Measurements from ENCODE around the gene ZNF526.

DNA sequence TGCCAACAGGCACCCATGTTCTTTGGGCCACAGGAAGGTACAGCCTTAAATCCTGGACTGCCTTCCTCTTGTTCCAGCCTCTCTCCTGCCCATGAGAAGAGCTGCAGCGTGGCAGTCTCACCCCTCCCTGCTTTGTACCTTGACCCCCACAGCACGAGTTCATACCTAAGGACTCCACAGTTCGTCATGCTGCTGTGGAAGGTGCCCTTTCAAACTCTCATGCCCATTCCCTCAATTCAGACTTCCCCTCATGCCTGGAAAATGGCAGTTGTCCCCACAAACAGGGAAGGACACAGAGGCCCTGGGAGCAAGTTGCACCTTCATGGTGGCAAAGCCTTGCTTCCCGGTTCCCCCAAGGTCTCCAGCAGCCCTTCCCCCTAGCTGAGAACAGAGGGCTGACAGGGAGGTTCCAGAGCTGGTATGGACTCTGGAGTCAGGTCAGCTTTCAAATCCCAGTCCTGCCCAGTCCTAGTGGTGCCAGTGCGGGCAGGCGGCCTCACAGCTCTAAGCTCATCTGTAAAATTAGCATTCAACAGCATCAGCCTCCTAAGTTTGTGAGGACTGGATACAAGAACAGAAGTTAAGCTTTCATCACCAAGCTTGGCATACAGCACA is 13.7 kb downstream of the ZNF526 start:
- TF ChIP-seq, protein P1, sequence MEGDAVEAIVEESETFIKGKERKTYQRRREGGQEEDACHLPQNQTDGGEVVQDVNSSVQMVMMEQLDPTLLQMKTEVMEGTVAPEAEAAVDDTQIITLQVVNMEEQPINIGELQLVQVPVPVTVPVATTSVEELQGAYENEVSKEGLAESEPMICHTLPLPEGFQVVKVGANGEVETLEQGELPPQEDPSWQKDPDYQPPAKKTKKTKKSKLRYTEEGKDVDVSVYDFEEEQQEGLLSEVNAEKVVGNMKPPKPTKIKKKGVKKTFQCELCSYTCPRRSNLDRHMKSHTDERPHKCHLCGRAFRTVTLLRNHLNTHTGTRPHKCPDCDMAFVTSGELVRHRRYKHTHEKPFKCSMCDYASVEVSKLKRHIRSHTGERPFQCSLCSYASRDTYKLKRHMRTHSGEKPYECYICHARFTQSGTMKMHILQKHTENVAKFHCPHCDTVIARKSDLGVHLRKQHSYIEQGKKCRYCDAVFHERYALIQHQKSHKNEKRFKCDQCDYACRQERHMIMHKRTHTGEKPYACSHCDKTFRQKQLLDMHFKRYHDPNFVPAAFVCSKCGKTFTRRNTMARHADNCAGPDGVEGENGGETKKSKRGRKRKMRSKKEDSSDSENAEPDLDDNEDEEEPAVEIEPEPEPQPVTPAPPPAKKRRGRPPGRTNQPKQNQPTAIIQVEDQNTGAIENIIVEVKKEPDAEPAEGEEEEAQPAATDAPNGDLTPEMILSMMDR (IDR thresholded peaks at IDR 0.05) = no peak
- TF ChIP-seq POLR2A (IDR thresholded peaks at IDR 0.05) = no peak
